ENCODE data around the gene NR5A1.

DNA sequence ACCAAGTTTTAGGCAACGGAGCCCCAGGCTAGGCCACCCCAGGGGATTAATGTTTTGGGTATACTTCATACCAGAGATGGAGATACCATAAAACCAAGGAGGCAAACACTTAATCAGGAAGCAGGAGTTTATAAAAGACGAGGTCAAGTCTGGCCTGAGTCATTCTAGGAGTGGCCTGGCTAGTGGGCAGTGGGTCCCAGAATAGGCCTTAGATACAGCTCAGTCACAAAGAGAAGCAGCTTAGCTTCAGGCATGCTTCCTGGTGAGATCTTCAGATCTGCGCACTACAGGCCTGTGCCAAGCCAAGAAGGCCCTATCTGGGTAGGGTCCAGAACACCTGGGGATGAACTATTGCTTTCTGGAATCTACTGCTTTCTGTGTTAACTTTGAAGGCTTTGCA lies 20.6 kb upstream of the NR5A1 start:
- no peak for TF ChIP-seq ARNT2 (CRISPR knock-in tag; IDR thresholded peaks at IDR 0.05; ENCODE audit: low read depth)
- TF ChIP-seq ZNF766 (CRISPR knock-in tag; IDR thresholded peaks at IDR 0.05; ENCODE audit: borderline replicate concordance), result no peak
- TF ChIP-seq FOSL1 (CRISPR knock-in tag; IDR thresholded peaks at IDR 0.05; ENCODE audit: borderline replicate concordance), result no peak
- no peak for TF ChIP-seq ZFP41 (CRISPR knock-in tag; IDR thresholded peaks at IDR 0.05; ENCODE audit: borderline replicate concordance)
- TF ChIP-seq, protein P1, sequence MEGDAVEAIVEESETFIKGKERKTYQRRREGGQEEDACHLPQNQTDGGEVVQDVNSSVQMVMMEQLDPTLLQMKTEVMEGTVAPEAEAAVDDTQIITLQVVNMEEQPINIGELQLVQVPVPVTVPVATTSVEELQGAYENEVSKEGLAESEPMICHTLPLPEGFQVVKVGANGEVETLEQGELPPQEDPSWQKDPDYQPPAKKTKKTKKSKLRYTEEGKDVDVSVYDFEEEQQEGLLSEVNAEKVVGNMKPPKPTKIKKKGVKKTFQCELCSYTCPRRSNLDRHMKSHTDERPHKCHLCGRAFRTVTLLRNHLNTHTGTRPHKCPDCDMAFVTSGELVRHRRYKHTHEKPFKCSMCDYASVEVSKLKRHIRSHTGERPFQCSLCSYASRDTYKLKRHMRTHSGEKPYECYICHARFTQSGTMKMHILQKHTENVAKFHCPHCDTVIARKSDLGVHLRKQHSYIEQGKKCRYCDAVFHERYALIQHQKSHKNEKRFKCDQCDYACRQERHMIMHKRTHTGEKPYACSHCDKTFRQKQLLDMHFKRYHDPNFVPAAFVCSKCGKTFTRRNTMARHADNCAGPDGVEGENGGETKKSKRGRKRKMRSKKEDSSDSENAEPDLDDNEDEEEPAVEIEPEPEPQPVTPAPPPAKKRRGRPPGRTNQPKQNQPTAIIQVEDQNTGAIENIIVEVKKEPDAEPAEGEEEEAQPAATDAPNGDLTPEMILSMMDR (CRISPR knock-in tag; IDR thresholded peaks at IDR 0.05), result no peak
- TF ChIP-seq CHCHD3 (CRISPR knock-in tag; IDR thresholded peaks at IDR 0.05), result no peak
- no peak for TF ChIP-seq ZNF878 (CRISPR knock-in tag; IDR thresholded peaks at IDR 0.05)
- TF ChIP-seq EP300 (IDR thresholded peaks at IDR 0.05; ENCODE audit: low read depth in 2 of 2, low read length in 2 of 2), result no peak
- no peak for TF ChIP-seq EP300 (CRISPR knock-in tag; IDR thresholded peaks at IDR 0.05; ENCODE audit: borderline replicate concordance)
- no peak for TF ChIP-seq REPIN1 (CRISPR knock-in tag; IDR thresholded peaks at IDR 0.05; ENCODE audit: borderline replicate concordance, low read depth)
- TF ChIP-seq ZNF143 (CRISPR knock-in tag; IDR thresholded peaks at IDR 0.05), result no peak
- no peak for TF ChIP-seq ZNF230 (CRISPR knock-in tag; IDR thresholded peaks at IDR 0.05)
- TF ChIP-seq, protein P2, sequence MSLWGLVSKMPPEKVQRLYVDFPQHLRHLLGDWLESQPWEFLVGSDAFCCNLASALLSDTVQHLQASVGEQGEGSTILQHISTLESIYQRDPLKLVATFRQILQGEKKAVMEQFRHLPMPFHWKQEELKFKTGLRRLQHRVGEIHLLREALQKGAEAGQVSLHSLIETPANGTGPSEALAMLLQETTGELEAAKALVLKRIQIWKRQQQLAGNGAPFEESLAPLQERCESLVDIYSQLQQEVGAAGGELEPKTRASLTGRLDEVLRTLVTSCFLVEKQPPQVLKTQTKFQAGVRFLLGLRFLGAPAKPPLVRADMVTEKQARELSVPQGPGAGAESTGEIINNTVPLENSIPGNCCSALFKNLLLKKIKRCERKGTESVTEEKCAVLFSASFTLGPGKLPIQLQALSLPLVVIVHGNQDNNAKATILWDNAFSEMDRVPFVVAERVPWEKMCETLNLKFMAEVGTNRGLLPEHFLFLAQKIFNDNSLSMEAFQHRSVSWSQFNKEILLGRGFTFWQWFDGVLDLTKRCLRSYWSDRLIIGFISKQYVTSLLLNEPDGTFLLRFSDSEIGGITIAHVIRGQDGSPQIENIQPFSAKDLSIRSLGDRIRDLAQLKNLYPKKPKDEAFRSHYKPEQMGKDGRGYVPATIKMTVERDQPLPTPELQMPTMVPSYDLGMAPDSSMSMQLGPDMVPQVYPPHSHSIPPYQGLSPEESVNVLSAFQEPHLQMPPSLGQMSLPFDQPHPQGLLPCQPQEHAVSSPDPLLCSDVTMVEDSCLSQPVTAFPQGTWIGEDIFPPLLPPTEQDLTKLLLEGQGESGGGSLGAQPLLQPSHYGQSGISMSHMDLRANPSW (CRISPR knock-in tag; IDR thresholded peaks at IDR 0.05; ENCODE audit: borderline replicate concordance), result no peak
